ENCODE measurements around the gene MAP3K3.

The MAP3K3 gene

DNA sequence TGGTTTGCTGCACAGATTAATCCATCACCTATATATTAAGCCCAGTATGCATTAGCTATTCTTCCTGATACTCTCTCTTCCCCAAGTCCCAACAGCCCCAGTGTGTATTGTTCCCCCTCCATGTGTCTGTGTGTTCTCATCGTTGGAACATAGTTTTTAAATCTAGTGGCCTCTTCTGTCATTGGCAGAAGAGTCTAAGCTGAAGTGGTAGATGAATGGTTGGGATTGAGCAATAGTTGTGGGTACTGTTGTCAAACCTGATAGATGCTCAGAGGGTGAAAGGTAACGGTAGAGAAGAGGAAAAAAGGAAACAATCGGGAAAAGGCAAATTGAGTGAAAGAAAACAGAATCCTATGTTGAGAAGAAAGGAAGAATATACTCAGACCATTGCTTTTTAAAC lies 29.9 kb downstream of the MAP3K3 start:
- DNase-seq (ENCODE audit: low read depth) = no peak

DNA sequence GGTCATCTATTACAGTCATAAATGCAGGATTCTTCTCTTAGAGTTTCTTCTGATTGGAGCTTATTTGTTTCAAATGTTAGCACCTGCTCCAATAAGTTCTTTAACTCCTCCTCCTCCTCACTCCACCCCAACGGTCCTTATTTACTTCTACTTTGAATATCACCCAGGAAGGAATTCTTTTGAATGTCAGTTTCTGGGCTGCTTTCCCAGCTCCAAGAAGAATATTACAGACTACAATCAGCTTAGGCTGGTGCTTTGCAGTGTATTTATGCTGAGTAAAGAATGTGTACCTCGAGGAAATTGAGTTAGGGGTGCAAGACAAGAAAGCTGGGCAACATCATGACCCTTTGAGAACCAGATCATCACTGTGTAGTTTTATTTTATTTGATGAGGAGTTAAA lies 30.8 kb downstream of the MAP3K3 start:
- DNase-seq (ENCODE audit: low read depth) = no peak

- DNase-seq (ENCODE audit: low read depth) = no peak
These were observed 35.6 kb downstream of the MAP3K3 start for GRCh38 chr17:63657786-63658185.

GRCh38 chr17:63658366-63658765 lies 36.1 kb downstream of the MAP3K3 start:
- DNase-seq (ENCODE audit: low read depth) = no peak

DNA sequence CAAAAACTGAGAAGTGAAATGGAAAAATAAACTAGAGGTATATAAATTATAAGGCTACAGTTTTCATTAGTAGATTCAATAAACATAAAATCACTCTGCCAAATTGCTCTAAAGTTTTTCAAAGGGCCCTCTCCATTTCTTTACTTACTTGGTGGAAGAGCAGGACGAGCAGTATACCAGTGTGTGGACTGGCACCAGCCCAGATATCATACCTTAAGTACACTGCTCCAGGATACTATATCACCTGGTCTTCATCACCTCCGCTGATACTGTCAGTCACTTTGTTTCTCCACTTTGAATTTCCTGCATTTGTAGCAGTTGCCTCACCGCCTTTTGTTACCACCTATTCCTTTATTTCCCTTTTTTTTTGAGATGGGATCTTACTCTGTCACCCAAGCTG lies 37.6 kb downstream of the MAP3K3 start:
- no peak for DNase-seq (ENCODE audit: low read depth)

- no peak for DNase-seq (ENCODE audit: low read depth)
These were observed 43.5 kb downstream of the MAP3K3 start for GRCh38 chr17:63665527-63666214.

DNA sequence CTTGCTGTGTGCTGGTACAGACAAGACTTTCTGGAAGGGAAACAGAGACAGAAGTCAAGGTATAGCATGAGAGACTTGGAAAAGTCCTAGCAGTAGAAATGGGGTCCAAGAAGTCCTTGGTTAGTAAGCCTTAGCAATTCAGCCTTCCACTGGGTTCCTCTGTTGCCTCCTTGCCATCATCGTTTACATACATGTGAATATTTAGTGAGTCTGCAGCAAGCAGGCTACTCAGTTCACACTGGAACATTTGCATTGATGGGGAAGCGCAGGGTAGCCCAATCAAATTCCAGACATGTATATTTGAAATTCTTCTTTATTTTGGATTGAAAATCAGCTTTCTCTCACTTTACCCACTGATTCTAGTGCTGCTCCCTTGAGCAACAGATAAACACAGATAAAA lies 50.6 kb downstream of the MAP3K3 start:
- no peak for DNase-seq (ENCODE audit: low read depth)

DNA sequence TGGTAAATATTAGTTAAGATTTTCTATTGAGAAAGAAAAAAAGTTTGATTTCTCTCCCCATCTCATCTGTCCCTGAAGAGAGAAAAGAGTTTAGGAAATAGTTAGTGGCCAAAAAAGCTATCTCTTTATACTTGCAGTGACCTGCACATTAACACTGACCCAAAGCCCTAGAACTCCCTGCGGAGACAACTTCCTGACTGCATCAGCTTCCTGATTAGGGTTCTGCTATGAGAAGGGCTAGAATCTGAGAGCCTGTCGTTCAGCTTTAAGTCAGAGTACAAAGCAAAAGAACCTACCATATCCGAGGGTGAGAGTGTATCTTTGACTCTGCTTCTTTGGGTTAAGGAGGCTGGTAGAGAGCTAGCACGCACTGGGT lies 53.0 kb downstream of the MAP3K3 start:
- no peak for DNase-seq (ENCODE audit: low read depth)

DNA sequence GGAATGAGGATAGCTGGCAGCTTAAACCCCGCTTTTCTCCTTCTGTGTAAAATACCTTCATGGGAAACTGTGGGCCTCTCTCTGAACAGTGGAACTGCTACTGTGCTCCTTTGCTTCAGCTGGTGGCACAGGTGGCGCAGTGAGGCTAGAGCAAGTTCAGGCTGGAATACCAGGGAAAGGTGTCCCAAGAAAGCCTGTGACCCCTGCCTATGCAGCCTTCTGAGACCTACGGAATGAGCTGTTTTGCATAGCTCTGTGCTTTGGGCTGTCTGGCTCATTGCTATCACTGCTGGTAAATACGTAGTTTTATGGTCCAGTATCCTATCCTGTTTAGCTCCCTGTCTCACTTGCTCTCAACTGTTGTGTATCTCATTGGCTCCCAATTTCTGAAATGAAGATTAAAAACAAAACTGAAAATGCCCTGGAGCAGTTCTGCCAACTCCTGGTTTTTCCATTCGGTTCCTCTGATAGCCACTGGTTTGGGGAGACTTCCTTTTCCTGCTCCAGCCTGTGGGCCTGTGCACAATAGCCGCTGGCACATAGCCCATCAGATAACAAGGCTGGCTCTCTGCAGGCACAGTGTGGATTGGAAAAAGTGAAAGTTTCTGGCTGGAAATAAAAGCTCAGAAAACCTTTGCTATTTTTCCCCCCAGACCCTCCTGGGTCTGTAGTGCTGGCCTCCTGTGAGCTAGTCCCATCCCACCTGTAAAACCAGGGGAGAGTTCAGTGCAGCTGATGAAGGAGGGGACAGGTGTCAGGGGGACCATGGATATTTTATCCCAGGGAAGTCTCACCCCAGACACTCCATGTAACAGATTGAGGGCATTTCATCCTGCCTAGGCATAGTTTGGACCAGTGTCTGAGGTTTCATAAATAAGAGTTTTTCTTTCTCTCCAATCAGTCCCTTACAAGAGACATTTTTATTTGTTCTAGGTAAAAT lies 53.7 kb downstream of the MAP3K3 start:
- DNase-seq (ENCODE audit: low read depth) = peak; percentile 48

DNA sequence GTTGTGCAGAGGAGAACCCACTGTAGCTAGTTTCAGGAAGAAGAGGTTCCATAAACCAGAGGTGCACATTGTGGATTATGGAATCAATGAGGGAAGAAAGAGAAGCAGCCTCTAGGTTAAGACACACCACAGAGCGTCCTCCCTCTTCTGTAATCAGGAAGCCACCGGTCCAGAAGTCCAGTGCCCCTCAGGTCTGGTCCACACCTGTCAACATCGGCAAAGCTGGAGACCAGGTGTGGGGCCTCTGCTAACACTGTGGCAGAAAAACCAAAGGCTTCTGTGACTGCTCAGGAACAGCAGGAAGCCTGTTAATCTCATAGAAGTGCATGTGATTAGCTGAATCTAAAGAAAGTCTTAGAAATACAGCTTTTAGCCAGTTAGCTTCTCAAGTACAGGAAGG lies 54.4 kb downstream of the MAP3K3 start:
- no peak for DNase-seq (ENCODE audit: low read depth)

- DNase-seq (ENCODE audit: low read depth) = no peak
These were observed 57.0 kb downstream of the MAP3K3 start for GRCh38 chr17:63679214-63679613.

DNA sequence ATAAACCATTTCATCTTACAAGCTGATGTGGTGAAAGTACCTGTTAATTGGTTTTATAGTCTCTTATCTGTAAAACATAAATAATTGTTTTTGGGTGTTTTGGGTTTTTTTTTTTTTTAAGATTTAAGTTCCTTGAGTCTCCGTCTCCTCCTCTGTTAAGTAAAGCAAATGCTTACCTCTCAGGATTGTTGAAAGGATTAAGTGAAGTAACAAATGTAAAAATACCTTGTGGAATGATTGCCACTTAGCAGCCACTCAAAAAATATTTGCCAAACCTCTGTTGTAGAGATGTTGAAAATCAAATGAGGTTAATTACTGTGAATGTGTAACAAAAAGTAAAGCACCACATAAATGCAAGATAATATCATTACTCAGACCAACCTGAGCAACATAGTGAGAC lies 58.5 kb downstream of the MAP3K3 start:
- no peak for DNase-seq (ENCODE audit: low read depth)

DNA sequence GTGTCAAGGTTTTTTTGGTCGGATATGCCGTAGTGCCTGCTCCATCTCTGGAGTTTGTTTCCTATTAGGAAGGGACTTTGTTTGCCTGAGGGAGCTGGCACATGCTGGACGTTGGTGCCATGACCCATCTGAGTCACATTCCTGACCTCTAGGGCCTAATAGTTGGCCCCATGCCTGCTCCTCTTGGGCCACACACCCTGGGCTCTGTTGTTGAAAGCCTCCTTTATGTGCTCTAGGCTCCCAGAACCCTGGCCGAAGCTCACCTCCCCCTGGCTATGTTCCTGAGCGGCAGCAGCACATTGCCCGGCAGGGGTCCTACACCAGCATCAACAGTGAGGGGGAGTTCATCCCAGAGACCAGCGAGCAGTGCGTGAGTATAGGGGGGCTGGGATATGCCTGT lies 59.3 kb downstream of the MAP3K3 start:
- no peak for DNase-seq (ENCODE audit: low read depth)

- no peak for DNase-seq (ENCODE audit: low read depth)
These were observed 60.2 kb downstream of the MAP3K3 start for GRCh38 chr17:63682441-63682840.

- no peak for DNase-seq (ENCODE audit: low read depth)
These were observed 60.8 kb downstream of the MAP3K3 start for GRCh38 chr17:63682981-63683380.

- peak; percentile 22 for DNase-seq (ENCODE audit: low read depth)
These were observed 62.8 kb downstream of the MAP3K3 start for GRCh38 chr17:63685041-63685440.

GRCh38 chr17:63685578-63685977 lies 63.4 kb downstream of the MAP3K3 start:
- DNase-seq (ENCODE audit: low read depth) = no peak

GRCh38 chr17:63686138-63686685 lies 64.0 kb downstream of the MAP3K3 start:
- DNase-seq (ENCODE audit: low read depth) = no peak

DNA sequence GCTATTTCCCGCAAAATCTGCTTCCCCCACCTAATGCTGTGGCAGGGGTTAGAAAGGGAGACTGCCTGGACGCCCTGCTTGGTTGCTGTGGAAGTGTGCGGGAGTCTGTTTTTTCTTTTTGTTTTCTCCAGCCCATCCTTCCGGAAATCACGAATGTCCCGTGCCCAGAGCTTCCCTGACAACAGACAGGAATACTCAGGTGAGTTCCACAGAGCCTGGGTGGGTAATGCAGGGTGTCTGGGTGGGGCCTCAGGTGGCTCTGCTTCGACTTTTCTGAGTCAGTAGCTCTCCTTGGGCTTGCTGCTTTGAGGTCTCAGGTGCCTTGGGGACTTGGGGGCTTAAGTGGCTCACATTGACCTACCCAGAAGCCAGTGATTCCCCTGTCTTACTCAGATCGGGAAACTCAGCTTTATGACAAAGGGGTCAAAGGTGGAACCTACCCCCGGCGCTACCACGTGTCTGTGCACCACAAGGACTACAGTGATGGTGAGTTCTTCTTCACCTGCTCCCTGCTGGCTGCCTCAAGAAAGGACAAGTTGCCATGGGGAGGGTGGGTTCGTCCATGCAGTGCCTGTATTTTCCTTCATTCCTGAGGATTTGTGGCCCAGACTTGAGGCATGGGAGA lies 66.3 kb downstream of the MAP3K3 start:
- DNase-seq (ENCODE audit: low read depth) = no peak

DNA sequence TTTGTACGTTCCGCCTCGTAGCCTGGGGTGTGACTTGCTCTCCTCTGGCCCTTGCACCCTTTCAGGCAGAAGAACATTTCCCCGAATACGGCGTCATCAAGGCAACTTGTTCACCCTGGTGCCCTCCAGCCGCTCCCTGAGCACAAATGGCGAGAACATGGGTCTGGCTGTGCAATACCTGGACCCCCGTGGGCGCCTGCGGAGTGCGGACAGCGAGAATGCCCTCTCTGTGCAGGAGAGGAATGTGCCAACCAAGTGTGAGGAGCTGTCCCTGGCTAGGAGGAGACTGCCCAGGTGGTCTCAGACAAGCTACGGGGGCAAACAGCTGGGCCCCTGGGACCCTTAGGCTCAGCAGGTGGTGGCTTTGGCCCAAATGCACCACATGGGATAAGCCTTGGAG lies 67.3 kb downstream of the MAP3K3 start:
- no peak for DNase-seq (ENCODE audit: low read depth)

DNA sequence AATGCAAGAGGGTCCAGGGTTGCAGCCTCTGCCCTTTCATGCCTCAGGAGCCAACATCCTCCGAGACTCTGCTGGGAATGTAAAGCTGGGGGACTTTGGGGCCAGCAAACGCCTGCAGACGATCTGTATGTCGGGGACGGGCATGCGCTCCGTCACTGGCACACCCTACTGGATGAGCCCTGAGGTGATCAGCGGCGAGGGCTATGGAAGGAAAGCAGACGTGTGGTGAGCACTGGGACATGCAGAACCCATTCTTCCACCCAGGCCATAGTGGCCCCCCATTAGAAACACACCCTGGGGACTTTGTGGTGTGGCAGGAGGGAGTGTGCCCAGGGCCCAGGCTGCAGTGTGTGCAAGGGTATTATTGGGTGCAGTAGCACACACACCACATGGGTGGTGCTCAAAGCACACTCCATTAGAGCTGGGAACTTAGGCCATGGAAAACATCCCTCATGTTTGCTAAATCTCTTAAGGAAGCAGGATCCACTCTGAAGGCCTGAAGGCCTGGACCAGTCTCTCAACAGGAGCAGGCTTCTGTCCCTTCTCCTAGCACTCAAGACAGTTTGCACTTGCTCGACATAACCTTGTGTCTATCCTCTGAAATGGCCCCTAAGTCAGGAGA lies 70.1 kb downstream of the MAP3K3 start:
- DNase-seq (ENCODE audit: low read depth) = no peak

GRCh38 chr17:63693411-63694113 lies 71.3 kb downstream of the MAP3K3 start:
- DNase-seq (ENCODE audit: low read depth) = no peak

Data from fibroblast of gingiva (primary cell).